PC-3 (cell line): ENCODE results near the gene SNTG2. TPM values are rescaled to one million over a fixed set of nuclear protein-coding genes. Genes with fewer than 3 reads are reported as not detected.

Source experiments
- ATAC-seq: fragments of 200-7000 bp; cut with Tn5 transposase; 2 replicates; pipeline ENCODE4 v1.9.1; 2020; ENCODE audit warnings: mild to moderate bottlenecking, moderate library complexity
- BruUV-seq: library from RNA; stranded (reverse); fragments of 400-500 nt; replicated peaks from 2 replicates; lab custom pipeline; 2021; lab: Mats Ljungman, UMichigan
- CTCF ChIA-PET: fragments of 300-600 bp; sonication (Branson Sonifier 250); formaldehyde crosslinking; loops from one replicate; lab custom pipeline; 2022; ENCODE audit warnings: antibody characterized with exemption; lab: Charles Lee
- POLR2A ChIA-PET: fragments of 300-600 bp; sonication (Branson Sonifier 250); formaldehyde crosslinking; loops from one replicate; lab custom pipeline; 2022; ENCODE audit warnings: antibody characterized with exemption; ENCODE audit not compliant: unreplicated experiment; lab: Charles Lee
- DNase-seq: peaks from one replicate; pipeline ENCODE4 v3.0.0-alpha.2; 2015
- H2AFZ ChIP-seq: fragments of 300-600 bp; sonication (generic); 2 replicates; pipeline ENCODE4 v1.6.0; 2016; ENCODE audit warnings: antibody characterized with exemption, low read length
- H3F3A ChIP-seq: fragments of 300-600 bp; sonication (generic); one replicate; pipeline ENCODE4 v1.6.0; 2017; ENCODE audit warnings: antibody characterized with exemption, low read length, control low read depth, mild to moderate bottlenecking; ENCODE audit not compliant: unreplicated experiment
- H3K27ac ChIP-seq: fragments of 300-600 bp; sonication (generic); 2 replicates; pipeline ENCODE4 v1.5.1; 2016; ENCODE audit warnings: mild to moderate bottlenecking, low read length
- H3K27me3 ChIP-seq: fragments of 300-600 bp; sonication (generic); 2 replicates; pipeline ENCODE4 v1.6.1; 2016; ENCODE audit warnings: low read length, mixed read lengths
- H3K36me3 ChIP-seq: fragments of 300-600 bp; sonication (generic); 2 replicates; pipeline ENCODE4 v1.6.1; 2016; ENCODE audit warnings: low read depth, mixed run types, low read length, mixed read lengths
- H3K4me1 ChIP-seq: fragments of 300-600 bp; sonication (generic); 2 replicates; pipeline ENCODE4 v1.5.1; 2016; ENCODE audit warnings: low read length; ENCODE audit not compliant: insufficient read depth
- H3K4me2 ChIP-seq: fragments of 300-600 bp; sonication (generic); 2 replicates; pipeline ENCODE4 v1.6.0; 2016; ENCODE audit warnings: low read length
- H3K4me3 ChIP-seq: fragments of 300-600 bp; sonication (generic); 2 replicates; pipeline ENCODE4 v1.5.1; 2016; ENCODE audit warnings: mild to moderate bottlenecking, low read length, mixed read lengths
- H3K79me2 ChIP-seq: fragments of 300-600 bp; sonication (generic); 2 replicates; pipeline ENCODE4 v1.6.1; 2017; ENCODE audit warnings: low read length, mixed read lengths
- H3K9ac ChIP-seq: fragments of 300-600 bp; sonication (generic); 2 replicates; pipeline ENCODE4 v1.6.0; 2016; ENCODE audit warnings: mild to moderate bottlenecking, low read length
- H3K9me2 ChIP-seq: fragments of 300-600 bp; sonication (generic); replicated peaks from 2 replicates; pipeline ENCODE4 v1.6.1; 2016; ENCODE audit warnings: mixed run types, low read length, mixed read lengths
- H3K9me3 ChIP-seq: fragments of 300-600 bp; sonication (generic); 2 replicates; pipeline ENCODE4 v1.6.1; 2016; ENCODE audit warnings: low read length, mixed read lengths
- H4K20me1 ChIP-seq: fragments of 300-600 bp; sonication (generic); 2 replicates; pipeline ENCODE4 v1.6.1; 2016; ENCODE audit warnings: low read length, mixed read lengths
- CTCF ChIP-seq: fragments of 300-600 bp; sonication (generic); conservative IDR thresholded peaks from 2 replicates; pipeline ENCODE4 v1.5.1; 2017; ENCODE audit warnings: antibody characterized with exemption, low read depth, mild to moderate bottlenecking, low read length
- EZH2 ChIP-seq: fragments of 300-600 bp; sonication (generic); IDR thresholded peaks from one replicate; pipeline ENCODE4 v1.6.1; 2017; ENCODE audit warnings: antibody characterized with exemption, mild to moderate bottlenecking, low read length; ENCODE audit not compliant: unreplicated experiment
- EZH2phosphoT487 ChIP-seq: fragments of 300-600 bp; sonication (generic); IDR thresholded peaks from 2 replicates; pipeline ENCODE4 v1.6.1; 2018; ENCODE audit warnings: mild to moderate bottlenecking, antibody characterized with exemption, low read length, borderline replicate concordance
- intact Hi-C: fragments of 100-400 bp; cut with micrococcal nuclease; formaldehyde crosslinking; loops from 2 replicates; pipeline ENCODE4 v1.9.0; 2023
- total RNA-seq: library from RNA; depleted of rRNA; stranded (reverse); fragments of >200 nt; gene quantifications from 2 replicates; pipeline ENCODE4 v1.2.3, GENCODE V29; 2014

The SNTG2 gene
- total RNA-seq, 1 experiment from 2014 or later = not detected

GRCh38 chr2:1393321-1393720, 442.7 kb downstream of the SNTG2 start:
- H3K4me2 ChIP-seq = no peak overlapping the region
- no peaks in the 10 kb centered on the region for H3K36me3 ChIP-seq
- H3K9ac ChIP-seq = no peak overlapping the region
- no peaks in the 10 kb centered on the region for H3K9me2 ChIP-seq
- ChIA-PET CTCF (no interaction called here), POLR2A (interaction anchor here (0.7 kb wide), 1 partner anchor 9 kb away, joined by 3 read pairs; no protein-coding TSS in a partner anchor)
- TF ChIP-seq EZH2phosphoT487 (no peak), CTCF (no peak), EZH2 (no peak)
- H3K9me3 ChIP-seq = no peaks in the 10 kb centered on the region
- H3K4me3 ChIP-seq = no peak overlapping the region
- H3K27ac ChIP-seq = no peak overlapping the region
- ATAC-seq (no peak), DNase-seq (no peak)
- no peak overlapping the region for H2AFZ ChIP-seq
- H3K4me1 ChIP-seq = no peaks in the 10 kb centered on the region
- H3K27me3 ChIP-seq = peaks cover 60% of the 10 kb centered on the region
- intact Hi-C loops = no loop called here
- no TSS peak for BruUV-seq
- no peaks in the 10 kb centered on the region for H3F3A ChIP-seq
- H4K20me1 ChIP-seq = no peaks in the 10 kb centered on the region
- H3K79me2 ChIP-seq = no peaks in the 10 kb centered on the region

GRCh38 chr2:1394709-1395408, 444.2 kb downstream of the SNTG2 start:
- Histone ChIP-seq H3K27me3 (peaks cover 70% of the 10 kb centered on the region), H3K79me2 (no peaks in the 10 kb centered on the region), H4K20me1 (no peaks in the 10 kb centered on the region), H3K36me3 (no peaks in the 10 kb centered on the region), H3K27ac (no peak overlapping the region), H3K9me2 (no peaks in the 10 kb centered on the region), H3K4me1 (no peaks in the 10 kb centered on the region), H3K9me3 (no peaks in the 10 kb centered on the region), H3K4me2 (no peak overlapping the region), H2AFZ (no peak overlapping the region), H3F3A (no peaks in the 10 kb centered on the region), H3K9ac (no peak overlapping the region), H3K4me3 (no peak overlapping the region)
- DNase-seq (no peak), ATAC-seq (no peak)
- ChIA-PET CTCF (no interaction called here), POLR2A (no interaction called here)
- TF ChIP-seq EZH2phosphoT487 (no peak), CTCF (no peak), EZH2 (no peak)
- BruUV-seq = no TSS peak
- intact Hi-C loops = no loop called here

GRCh38 chr2:1397350-1397749, 446.7 kb downstream of the SNTG2 start:
- Histone ChIP-seq H3K79me2 (no peaks in the 10 kb centered on the region), H3K4me2 (no peak overlapping the region), H3K4me3 (no peak overlapping the region), H3K27me3 (peaks cover 94% of the 10 kb centered on the region), H4K20me1 (no peaks in the 10 kb centered on the region), H3K9me2 (no peaks in the 10 kb centered on the region), H3F3A (no peaks in the 10 kb centered on the region), H3K36me3 (no peaks in the 10 kb centered on the region), H2AFZ (no peak overlapping the region), H3K9me3 (no peaks in the 10 kb centered on the region), H3K4me1 (no peaks in the 10 kb centered on the region), H3K9ac (no peak overlapping the region), H3K27ac (no peak overlapping the region)
- no TSS peak for BruUV-seq
- intact Hi-C loops = no loop called here
- TF ChIP-seq EZH2phosphoT487 = no peak
- no peak for TF ChIP-seq EZH2
- no peak for TF ChIP-seq CTCF
- ChIA-PET POLR2A (no interaction called here), CTCF (no interaction called here)
- ATAC-seq = no peak
- no peak for DNase-seq
